H9 (cell line): ENCODE measurements around the gene METTL16. TPM values are rescaled to one million over a fixed set of nuclear protein-coding genes. Genes with fewer than 3 reads are reported as not detected.

Experiments
- DNase-seq: peaks from one replicate; pipeline ENCODE4 v3.0.0-alpha.2; 2017
- H2AFZ ChIP-seq: one replicate; pipeline ENCODE4 v1.6.1; 2013; ENCODE audit warnings: mild to moderate bottlenecking, low read length, control low read depth, moderate library complexity
- H2AK5ac ChIP-seq: 2 replicates; pipeline ENCODE4 v1.6.1; 2013; ENCODE audit warnings: low read length, control low read depth, mixed read lengths; ENCODE audit not compliant: insufficient read length
- H2BK120ac ChIP-seq: one replicate; pipeline ENCODE4 v1.6.1; 2013; ENCODE audit warnings: low read depth, mild to moderate bottlenecking, low read length, control low read depth, inconsistent platforms; ENCODE audit not compliant: poor library complexity, severe bottlenecking
- H2BK12ac ChIP-seq: 2 replicates; pipeline ENCODE4 v1.6.1; 2013; ENCODE audit warnings: low read length, control low read depth, mixed read lengths, low read depth; ENCODE audit not compliant: insufficient read length
- H2BK15ac ChIP-seq: 2 replicates; pipeline ENCODE4 v1.6.1; 2013; ENCODE audit warnings: low read depth, low read length, control low read depth
- H2BK20ac ChIP-seq: one replicate; pipeline ENCODE4 v1.6.1; 2013; ENCODE audit warnings: low read depth, mild to moderate bottlenecking, low read length, control low read depth, inconsistent platforms; ENCODE audit not compliant: poor library complexity, severe bottlenecking
- H2BK5ac ChIP-seq: 2 replicates; pipeline ENCODE4 v1.6.1; 2013; ENCODE audit warnings: low read length, control low read depth, mixed read lengths; ENCODE audit not compliant: insufficient read length
- H3K14ac ChIP-seq: 2 replicates; pipeline ENCODE4 v1.6.1; 2013; ENCODE audit warnings: low read length, control low read depth; ENCODE audit not compliant: insufficient read depth
- H3K18ac ChIP-seq: 2 replicates; pipeline ENCODE4 v1.6.1; 2013; ENCODE audit warnings: low read depth, mild to moderate bottlenecking, mixed read lengths, low read length, control low read depth; ENCODE audit not compliant: insufficient read length
- H3K23ac ChIP-seq: 2 replicates; pipeline ENCODE4 v1.6.1; 2013; ENCODE audit warnings: low read length, control low read depth, mixed read lengths, low read depth; ENCODE audit not compliant: insufficient read length
- H3K23me2 ChIP-seq: 2 replicates; pipeline ENCODE4 v1.6.1; 2013; ENCODE audit warnings: low read depth, mild to moderate bottlenecking, mixed read lengths, low read length, control low read depth; ENCODE audit not compliant: insufficient read length, poor library complexity, severe bottlenecking
- H3K27ac ChIP-seq: 2 replicates; pipeline ENCODE4 v1.5.1; 2013; ENCODE audit warnings: low read length, control low read depth, mixed read lengths, low read depth; ENCODE audit not compliant: insufficient read length
- H3K27me3 ChIP-seq: 2 replicates; pipeline ENCODE4 v1.6.1; 2013; ENCODE audit warnings: low read length, control low read depth, inconsistent platforms; ENCODE audit not compliant: insufficient read depth
- H3K4ac ChIP-seq: 2 replicates; pipeline ENCODE4 v1.6.1; 2013; ENCODE audit warnings: low read depth, mild to moderate bottlenecking, control low read depth, inconsistent platforms, low read length, moderate library complexity
- H3K4me1 ChIP-seq: 2 replicates; pipeline ENCODE4 v1.6.1; 2013; ENCODE audit warnings: low read length, control low read depth, inconsistent platforms; ENCODE audit not compliant: insufficient read depth
- H3K4me2 ChIP-seq: 2 replicates; pipeline ENCODE4 v1.6.1; 2013; ENCODE audit warnings: low read length, control low read depth, mixed read lengths; ENCODE audit not compliant: insufficient read length, insufficient read depth
- H3K56ac ChIP-seq: 2 replicates; pipeline ENCODE4 v1.6.1; 2013; ENCODE audit warnings: low read depth, mild to moderate bottlenecking, mixed read lengths, low read length, control low read depth; ENCODE audit not compliant: insufficient read length
- H3K79me1 ChIP-seq: 2 replicates; pipeline ENCODE4 v1.6.1; 2013; ENCODE audit warnings: low read depth, mild to moderate bottlenecking, moderate library complexity, low read length, control low read depth, inconsistent platforms; ENCODE audit not compliant: insufficient read depth, poor library complexity, severe bottlenecking
- H3K79me2 ChIP-seq: 2 replicates; pipeline ENCODE4 v1.6.1; 2013; ENCODE audit warnings: low read length, control low read depth, inconsistent platforms; ENCODE audit not compliant: insufficient read depth
- H3K9ac ChIP-seq: 2 replicates; pipeline ENCODE4 v1.6.1; 2013; ENCODE audit warnings: low read length, control low read depth, mixed read lengths; ENCODE audit not compliant: insufficient read length; ENCODE audit errors: extremely low read depth
- H3K9me3 ChIP-seq: one replicate; pipeline ENCODE4 v1.6.1; 2013; ENCODE audit warnings: low read depth, low read length, inconsistent platforms; ENCODE audit not compliant: control insufficient read depth
- H3T11ph ChIP-seq: one replicate; pipeline ENCODE4 v1.6.1; 2013; ENCODE audit warnings: mild to moderate bottlenecking, low read length, control low read depth, inconsistent platforms
- H4K20me1 ChIP-seq: one replicate; pipeline ENCODE4 v1.6.1; 2013; ENCODE audit not compliant: control insufficient read depth, insufficient read length, insufficient read depth
- H4K5ac ChIP-seq: 2 replicates; pipeline ENCODE4 v1.6.1; 2013; ENCODE audit warnings: low read depth, mild to moderate bottlenecking, mixed read lengths, low read length, control low read depth; ENCODE audit not compliant: insufficient read length
- H4K8ac ChIP-seq: replicated peaks from 2 replicates; pipeline ENCODE4 v1.6.1; 2013; ENCODE audit warnings: low read length, control low read depth, mixed read lengths, low read depth; ENCODE audit not compliant: insufficient read length
- H4K91ac ChIP-seq: 2 replicates; pipeline ENCODE4 v1.6.1; 2013; ENCODE audit warnings: low read depth, mild to moderate bottlenecking, moderate library complexity, mixed read lengths, low read length, control low read depth; ENCODE audit not compliant: insufficient read length
- H3K27ac Mint-ChIP-seq, 3 experiments: 2 replicates in 2 of 3; 3 replicates in 1 of 3; pipeline ENCODE4 v1.8.0; 2020 to 2021; ENCODE audit warnings: mixed read lengths in 3 of 3, mild to moderate bottlenecking in 1 of 3, moderate library complexity in 1 of 3
- H3K27me3 Mint-ChIP-seq: 2 replicates; pipeline ENCODE4 v1.8.0; 2021; ENCODE audit warnings: low read depth, mild to moderate bottlenecking, moderate library complexity, mixed read lengths
- H3K36me3 Mint-ChIP-seq, 3 experiments: 2 replicates in 2 of 3; 3 replicates in 1 of 3; pipeline ENCODE4 v1.8.0; 2020 to 2021; ENCODE audit warnings: low read depth in 3 of 3, mixed read lengths in 3 of 3; ENCODE audit not compliant: insufficient read depth in 1 of 3
- H3K4me1 Mint-ChIP-seq, 2 experiments: 2 replicates each; pipeline ENCODE4 v1.8.0; 2020; ENCODE audit warnings: mixed read lengths in 2 of 2
- H3K4me3 Mint-ChIP-seq, 2 experiments: 2 replicates in 1 of 2; 3 replicates in 1 of 2; pipeline ENCODE4 v1.8.0; 2020 to 2021; ENCODE audit warnings: mild to moderate bottlenecking in 2 of 2, mixed read lengths in 2 of 2, moderate library complexity in 1 of 2
- H3K9me3 Mint-ChIP-seq, 2 experiments: 2 replicates in 1 of 2; 3 replicates in 1 of 2; pipeline ENCODE4 v1.8.0; 2020; ENCODE audit warnings: mild to moderate bottlenecking in 2 of 2, mixed read lengths in 2 of 2, moderate library complexity in 1 of 2
- WGBS: extraction: QIAGEN DNeasy Blood & Tissue Kit; methylation state at CpG from one replicate; pipeline ENCODE4 v1.1.7; 2013; ENCODE audit warnings: missing lambda C conversion rate, low lambda C conversion rate, mixed read lengths; ENCODE audit not compliant: insufficient read length; ENCODE audit errors: extremely low coverage; 5-methylcytosine and 5-hydroxymethylcytosine counted together
- total RNA-seq: library from RNA; stranded (reverse); gene quantifications from 2 replicates; pipeline ENCODE4 v1.2.1, GENCODE V29; 2021
- TF ChIP-seq, protein P1 (sequence below): fragments of 200-600 bp; sonication (generic); conservative IDR thresholded peaks from 3 replicates; pipeline ENCODE4 v1.8.0; 2021; ENCODE audit warnings: antibody characterized with exemption, mild to moderate bottlenecking

Gene METTL16
- total RNA-seq, 1 experiment from 2014 or later, result 55.4 TPM

DNA sequence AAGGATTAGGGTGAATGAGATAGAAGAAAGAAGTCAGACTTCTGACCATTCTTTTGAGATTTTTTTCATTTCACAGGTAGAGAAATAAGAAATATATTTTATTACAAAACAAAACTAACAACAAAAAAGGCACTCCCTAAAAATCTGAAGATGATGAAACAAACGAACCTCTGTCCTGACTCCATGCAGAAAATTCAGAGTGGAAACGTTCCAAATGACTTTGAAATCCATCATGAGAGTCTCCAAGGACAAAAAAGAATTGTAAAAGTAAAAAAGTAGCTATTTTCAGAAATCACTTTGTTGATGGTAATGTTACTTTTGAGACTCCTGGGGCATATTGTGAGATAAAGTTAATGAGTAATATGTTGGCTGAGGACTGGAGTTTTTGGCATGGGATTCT is 84.5 kb downstream of the METTL16 start:
- no peaks in the 10 kb centered on the region for H3K9me3 Mint-ChIP-seq

More for the DNA sequence above, 84.5 kb downstream of the METTL16 start:
- no peaks in the 10 kb centered on the region for H3K4me1 Mint-ChIP-seq
- no peak overlapping the region for H3K18ac ChIP-seq
- H2BK5ac ChIP-seq, result no peak overlapping the region
- H2BK120ac ChIP-seq, result no peak overlapping the region
- H3K4me1 ChIP-seq, result no peaks in the 10 kb centered on the region
- no peak overlapping the region for H3K4me3 Mint-ChIP-seq
- H2BK15ac ChIP-seq, result no peak overlapping the region
- H3K56ac ChIP-seq, result no peak overlapping the region
- H3K4ac ChIP-seq, result no peak overlapping the region
- no peak overlapping the region for H3T11ph ChIP-seq
- H2BK20ac ChIP-seq, result no peak overlapping the region
- H3K27me3 Mint-ChIP-seq, result no peaks in the 10 kb centered on the region
- no peak overlapping the region for H2AK5ac ChIP-seq
- no peak overlapping the region for H4K8ac ChIP-seq
- no peak overlapping the region for H3K27ac Mint-ChIP-seq
- no peaks in the 10 kb centered on the region for H4K20me1 ChIP-seq
- H3K27me3 ChIP-seq, result no peaks in the 10 kb centered on the region
- DNase-seq, result no peak
- WGBS, result no CpG with 5 or more reads among the region's 2 CpGs
- no peaks in the 10 kb centered on the region for H3K79me1 ChIP-seq
- H2BK12ac ChIP-seq, result no peak overlapping the region
- no peak overlapping the region for H4K91ac ChIP-seq
- no peak overlapping the region for H3K23ac ChIP-seq
- no peaks in the 10 kb centered on the region for H3K79me2 ChIP-seq
- H3K27ac ChIP-seq, result no peak overlapping the region
- peaks cover 5 to 29% (median 22%) of the 10 kb centered on the region in 3 experiments; a peak in 5 of 7 replicates for H3K36me3 Mint-ChIP-seq
- no peaks in the 10 kb centered on the region for H3K9me3 ChIP-seq
- H3K14ac ChIP-seq, result no peak overlapping the region
- no peak overlapping the region for H3K4me2 ChIP-seq
- H4K5ac ChIP-seq, result no peak overlapping the region
- H2AFZ ChIP-seq, result no peak overlapping the region
- H3K23me2 ChIP-seq, result no peaks in the 10 kb centered on the region
- TF ChIP-seq, protein P1, sequence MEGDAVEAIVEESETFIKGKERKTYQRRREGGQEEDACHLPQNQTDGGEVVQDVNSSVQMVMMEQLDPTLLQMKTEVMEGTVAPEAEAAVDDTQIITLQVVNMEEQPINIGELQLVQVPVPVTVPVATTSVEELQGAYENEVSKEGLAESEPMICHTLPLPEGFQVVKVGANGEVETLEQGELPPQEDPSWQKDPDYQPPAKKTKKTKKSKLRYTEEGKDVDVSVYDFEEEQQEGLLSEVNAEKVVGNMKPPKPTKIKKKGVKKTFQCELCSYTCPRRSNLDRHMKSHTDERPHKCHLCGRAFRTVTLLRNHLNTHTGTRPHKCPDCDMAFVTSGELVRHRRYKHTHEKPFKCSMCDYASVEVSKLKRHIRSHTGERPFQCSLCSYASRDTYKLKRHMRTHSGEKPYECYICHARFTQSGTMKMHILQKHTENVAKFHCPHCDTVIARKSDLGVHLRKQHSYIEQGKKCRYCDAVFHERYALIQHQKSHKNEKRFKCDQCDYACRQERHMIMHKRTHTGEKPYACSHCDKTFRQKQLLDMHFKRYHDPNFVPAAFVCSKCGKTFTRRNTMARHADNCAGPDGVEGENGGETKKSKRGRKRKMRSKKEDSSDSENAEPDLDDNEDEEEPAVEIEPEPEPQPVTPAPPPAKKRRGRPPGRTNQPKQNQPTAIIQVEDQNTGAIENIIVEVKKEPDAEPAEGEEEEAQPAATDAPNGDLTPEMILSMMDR, result no peak
- H3K9ac ChIP-seq, result no peak overlapping the region
